Endothelial cell (in vitro differentiated cells): ENCODE data around the gene ARL13B. TPM values are rescaled to one million over a fixed set of nuclear protein-coding genes. Genes with fewer than 3 reads are reported as not detected.
"Not testable (repeated sequence)": the region's sequence is repeated elsewhere in the genome, so short reads cannot be mapped to it uniquely, and the experiment has no call there.

Source experiments
- DNase-seq: peaks from one replicate; pipeline ENCODE4 v3.0.0; 2021; ENCODE audit warnings: low spot score
- H3K27ac Mint-ChIP-seq: one replicate; pipeline ENCODE4 v1.8.0; 2021; ENCODE audit warnings: mixed read lengths, inconsistent platforms; ENCODE audit not compliant: unreplicated experiment
- H3K27me3 Mint-ChIP-seq: one replicate; pipeline ENCODE4 v1.8.0; 2021; ENCODE audit warnings: mild to moderate bottlenecking, moderate library complexity, mixed read lengths, inconsistent platforms; ENCODE audit not compliant: unreplicated experiment
- H3K36me3 Mint-ChIP-seq: one replicate; pipeline ENCODE4 v1.8.0; 2021; ENCODE audit warnings: mild to moderate bottlenecking, low read depth, mixed read lengths, inconsistent platforms; ENCODE audit not compliant: unreplicated experiment
- H3K4me1 Mint-ChIP-seq: one replicate; pipeline ENCODE4 v1.8.0; 2021; ENCODE audit warnings: mild to moderate bottlenecking, mixed read lengths, inconsistent platforms; ENCODE audit not compliant: unreplicated experiment
- H3K4me3 Mint-ChIP-seq: one replicate; pipeline ENCODE4 v1.8.0; 2021; ENCODE audit warnings: mild to moderate bottlenecking, mixed read lengths, inconsistent platforms; ENCODE audit not compliant: unreplicated experiment
- H3K9me3 Mint-ChIP-seq: one replicate; pipeline ENCODE4 v1.8.0; 2021; ENCODE audit warnings: mixed read lengths, inconsistent platforms; ENCODE audit not compliant: unreplicated experiment
- CTCF ChIP-seq: fragments of 200-600 bp; sonication (generic); IDR thresholded peaks from one replicate; pipeline ENCODE4 v1.5.0; 2021; ENCODE audit warnings: antibody characterized with exemption; ENCODE audit not compliant: unreplicated experiment
- total RNA-seq: library from RNA; stranded (reverse); fragmentation: NEBNext Ultra II Directional; extraction: Animal tissue kit (Norgen Biotek cat#: 25700); gene quantifications from one replicate; pipeline ENCODE4 v1.2.1, GENCODE V29; 2021; ENCODE audit not compliant: unreplicated experiment

Gene ARL13B
- total RNA-seq, 1 donor from 2014 or later: 15.3 TPM

GRCh38 chr3:93961026-93961425 lies 18.9 kb upstream of the ARL13B start:
- TF ChIP-seq CTCF: no peak
- H3K27me3 Mint-ChIP-seq: peaks cover 3% of the 10 kb centered on the region
- H3K27ac Mint-ChIP-seq: no peak overlapping the region
- peaks cover 9% of the 10 kb centered on the region for H3K36me3 Mint-ChIP-seq
- H3K4me1 Mint-ChIP-seq: no peaks in the 10 kb centered on the region
- DNase-seq: no peak
- H3K9me3 Mint-ChIP-seq: peaks cover 11% of the 10 kb centered on the region
- no peak overlapping the region for H3K4me3 Mint-ChIP-seq

- Mint-ChIP-seq H3K27me3 (peaks cover 2% of the 10 kb centered on the region), H3K9me3 (peaks cover 11% of the 10 kb centered on the region), H3K27ac (no peak overlapping the region), H3K4me1 (no peaks in the 10 kb centered on the region), H3K36me3 (peaks cover 7% of the 10 kb centered on the region), H3K4me3 (no peak overlapping the region)
- no peak for TF ChIP-seq CTCF
- DNase-seq: no peak
Measured at GRCh38 chr3:93961489-93961888, 18.5 kb upstream of the ARL13B start.

GRCh38 chr3:93962798-93963197 lies 17.2 kb upstream of the ARL13B start:
- H3K9me3 Mint-ChIP-seq: peaks cover 11% of the 10 kb centered on the region

GRCh38 chr3:93965106-93965505 lies 14.8 kb upstream of the ARL13B start:
- not testable (repeated sequence) for H3K36me3 Mint-ChIP-seq, H3K4me1 Mint-ChIP-seq, H3K27ac Mint-ChIP-seq, DNase-seq, H3K27me3 Mint-ChIP-seq, H3K9me3 Mint-ChIP-seq, H3K4me3 Mint-ChIP-seq

More at GRCh38 chr3:93962798-93963197, 17.2 kb upstream of the ARL13B start:
- peaks cover 2% of the 10 kb centered on the region for H3K27me3 Mint-ChIP-seq
- no peak overlapping the region for H3K4me3 Mint-ChIP-seq
- no peak for DNase-seq
- H3K36me3 Mint-ChIP-seq: peaks cover 4% of the 10 kb centered on the region
- no peak overlapping the region for H3K27ac Mint-ChIP-seq
- no peak for TF ChIP-seq CTCF
- H3K4me1 Mint-ChIP-seq: no peaks in the 10 kb centered on the region

GRCh38 chr3:93969443-93969842 lies 10.5 kb upstream of the ARL13B start:
- Mint-ChIP-seq H3K27ac (no peak overlapping the region), H3K4me1 (peaks cover 16% of the 10 kb centered on the region), H3K27me3 (peaks cover 8% of the 10 kb centered on the region), H3K4me3 (no peak overlapping the region), H3K9me3 (no peaks in the 10 kb centered on the region), H3K36me3 (peaks cover 3% of the 10 kb centered on the region)
- TF ChIP-seq CTCF: no peak
- DNase-seq: no peak

- Mint-ChIP-seq H3K27ac (no peak overlapping the region), H3K36me3 (no peaks in the 10 kb centered on the region), H3K4me1 (peaks cover 16% of the 10 kb centered on the region), H3K4me3 (no peak overlapping the region), H3K9me3 (no peaks in the 10 kb centered on the region), H3K27me3 (peaks cover 6% of the 10 kb centered on the region)
- no peak for TF ChIP-seq CTCF
- no peak for DNase-seq
Measured at GRCh38 chr3:93969997-93970396, 10.0 kb upstream of the ARL13B start.
